Measurements from ENCODE around the gene GOLGA6A.

GOLGA6A gene

GRCh38 chr15:74045184-74045583, 37.2 kb downstream of the GOLGA6A start:
- Histone ChIP-seq H3K36me3 (peaks cover 0 to 37% (median 0%) of the 10 kb centered on the region in 11 experiments; a peak in 6 of 22 replicates), H3K4me2 (no peak overlapping the region), H3K9ac (no peak overlapping the region), H3K27me3 (no peaks in the 10 kb centered on the region), H4K20me1 (peaks cover 0 to 59% (median 0%) of the 10 kb centered on the region in 11 experiments; a peak in 7 of 22 replicates), H3K27ac (no peak overlapping the region), H3K4me1 (peaks cover 7 to 36% (median 8%) of the 10 kb centered on the region in 10 experiments; a peak in 18 of 20 replicates), H3K9me3 (replicated peaks in 1 of 11) (no peaks in the 10 kb centered on the region), H3K4me3 (no peak overlapping the region)
- TF ChIP-seq Cebpa-rat (IDR thresholded peaks at IDR 0.05): no peak

DNA sequence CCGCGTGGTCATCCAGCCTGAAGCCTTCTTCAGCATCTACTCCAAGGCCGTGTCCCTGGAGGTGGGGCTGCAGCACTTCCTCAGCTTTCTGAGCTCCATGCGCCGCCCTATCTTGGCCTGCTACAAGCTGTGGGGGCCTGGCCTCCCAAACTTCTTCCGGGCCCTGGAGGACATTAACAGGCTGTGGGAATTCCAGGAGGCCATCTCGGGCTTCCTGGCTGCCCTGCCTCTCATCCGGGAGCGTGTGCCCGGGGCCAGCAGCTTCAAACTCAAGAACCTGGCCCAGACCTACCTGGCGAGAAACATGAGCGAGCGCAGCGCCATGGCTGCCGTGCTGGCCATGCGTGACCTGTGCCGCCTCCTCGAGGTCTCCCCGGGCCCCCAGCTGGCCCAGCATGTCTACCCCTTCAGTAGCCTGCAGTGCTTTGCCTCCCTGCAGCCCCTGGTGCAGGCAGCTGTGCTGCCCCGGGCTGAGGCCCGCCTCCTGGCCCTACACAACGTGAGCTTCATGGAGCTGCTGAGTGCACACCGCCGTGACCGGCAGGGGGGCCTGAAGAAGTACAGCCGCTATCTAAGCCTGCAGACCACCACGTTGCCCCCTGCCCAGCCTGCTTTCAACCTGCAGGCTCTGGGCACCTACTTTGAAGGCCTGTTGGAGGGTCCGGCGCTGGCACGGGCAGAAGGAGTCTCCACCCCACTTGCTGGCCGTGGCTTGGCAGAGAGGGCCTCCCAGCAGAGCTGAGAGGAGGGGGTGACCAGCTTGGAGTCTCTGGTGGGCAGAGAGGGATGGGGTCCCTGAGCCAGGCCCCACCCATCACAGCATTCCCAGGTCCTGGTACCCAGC, 37.9 kb downstream of the GOLGA6A start:
- Histone ChIP-seq H3K4me1 (peaks cover 7 to 29% (median 8%) of the 10 kb centered on the region in 10 experiments; a peak in 18 of 20 replicates), H3K27ac (no peak overlapping the region), H3K9ac (no peak overlapping the region), H3K4me3 (no peak overlapping the region), H3K36me3 (peaks cover 0 to 37% (median 0%) of the 10 kb centered on the region in 11 experiments; a peak in 6 of 22 replicates), H3K9me3 (replicated peaks in 1 of 11) (no peaks in the 10 kb centered on the region), H3K27me3 (no peaks in the 10 kb centered on the region), H4K20me1 (peaks cover 0 to 66% (median 0%) of the 10 kb centered on the region in 11 experiments; a peak in 7 of 22 replicates), H3K4me2 (no peak overlapping the region)
- no peak for TF ChIP-seq Cebpa-rat (IDR thresholded peaks at IDR 0.05)

- no peak overlapping the region for H3K9ac ChIP-seq
- H3K4me2 ChIP-seq: no peak overlapping the region
- H3K27me3 ChIP-seq: no peaks in the 10 kb centered on the region
- H4K20me1 ChIP-seq: peaks cover 0 to 74% (median 0%) of the 10 kb centered on the region in 11 experiments; a peak in 8 of 22 replicates
- no peak overlapping the region for H3K27ac ChIP-seq
- no peaks in the 10 kb centered on the region for H3K9me3 ChIP-seq (replicated peaks in 1 of 11)
- peaks cover 0 to 37% (median 0%) of the 10 kb centered on the region in 11 experiments; a peak in 7 of 22 replicates for H3K36me3 ChIP-seq
- no peak overlapping the region for H3K4me3 ChIP-seq
- H3K4me1 ChIP-seq: peaks cover 7 to 20% (median 8%) of the 10 kb centered on the region in 10 experiments; a peak in 17 of 20 replicates
- TF ChIP-seq Cebpa-rat (IDR thresholded peaks at IDR 0.05): no peak
These were observed 38.7 kb downstream of the GOLGA6A start for GRCh38 chr15:74043425-74044266.

- Histone ChIP-seq H3K9me3 (replicated peaks in 1 of 11) (no peaks in the 10 kb centered on the region), H3K27me3 (no peaks in the 10 kb centered on the region), H3K36me3 (peaks cover 0 to 40% (median 2%) of the 10 kb centered on the region in 11 experiments; a peak in 12 of 22 replicates), H3K4me3 (no peak overlapping the region), H3K4me1 (peaks cover under 1 to 12% (median 2%) of the 10 kb centered on the region in 10 experiments; a peak in 15 of 20 replicates), H3K27ac (no peak overlapping the region), H4K20me1 (peaks cover 0 to 83% (median 3%) of the 10 kb centered on the region in 11 experiments; a peak in 9 of 22 replicates), H3K9ac (no peak overlapping the region), H3K4me2 (no peak overlapping the region)
- no peak for TF ChIP-seq Cebpa-rat (IDR thresholded peaks at IDR 0.05)
These were observed 39.5 kb downstream of the GOLGA6A start for GRCh38 chr15:74042603-74043424.

DNA sequence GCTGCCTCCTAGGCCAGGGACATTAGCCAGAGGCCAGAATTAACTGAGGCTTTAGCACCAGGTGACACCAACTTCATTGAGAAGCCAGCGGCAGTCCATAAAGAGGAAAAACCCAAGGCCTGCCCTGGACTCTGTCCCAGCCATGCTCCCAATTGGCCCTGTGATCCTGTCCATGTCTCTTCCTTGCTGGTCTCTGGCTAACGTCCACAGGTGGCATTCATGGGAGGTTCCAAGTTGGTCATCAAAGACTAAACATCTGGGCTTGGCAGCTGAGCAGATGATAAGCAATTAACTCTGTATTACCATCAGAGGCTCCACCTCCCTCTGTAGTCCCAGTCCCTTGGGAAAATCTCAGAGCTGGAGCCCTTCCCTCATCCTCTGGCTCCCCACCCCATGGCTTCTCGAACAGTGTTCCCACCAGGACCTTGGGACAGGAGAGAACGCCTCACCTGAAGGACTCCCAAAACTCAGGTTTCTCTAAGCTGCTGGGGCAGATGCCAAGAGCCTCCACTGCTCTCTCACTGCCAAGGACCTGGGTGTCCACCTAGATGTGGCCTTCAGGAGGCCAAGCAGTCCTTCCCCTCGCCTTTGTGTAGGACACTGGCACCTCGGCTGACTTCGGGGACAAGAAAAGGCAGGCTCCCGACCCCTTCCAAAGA, 40.4 kb downstream of the GOLGA6A start:
- no peak overlapping the region for H3K27ac ChIP-seq
- no peak overlapping the region for H3K9ac ChIP-seq
- no peak overlapping the region for H3K4me2 ChIP-seq
- H4K20me1 ChIP-seq: peaks cover 0 to 92% (median 12%) of the 10 kb centered on the region in 11 experiments; a peak in 12 of 22 replicates
- H3K9me3 ChIP-seq (replicated peaks in 1 of 11): no peaks in the 10 kb centered on the region
- H3K27me3 ChIP-seq: no peaks in the 10 kb centered on the region
- no peak overlapping the region for H3K4me3 ChIP-seq
- peaks cover 0 to 3% (median 0%) of the 10 kb centered on the region in 10 experiments; a peak in 2 of 20 replicates for H3K4me1 ChIP-seq
- H3K36me3 ChIP-seq: peaks cover 0 to 49% (median 11%) of the 10 kb centered on the region in 11 experiments; a peak in 15 of 22 replicates
- TF ChIP-seq Cebpa-rat (IDR thresholded peaks at IDR 0.05): no peak

DNA sequence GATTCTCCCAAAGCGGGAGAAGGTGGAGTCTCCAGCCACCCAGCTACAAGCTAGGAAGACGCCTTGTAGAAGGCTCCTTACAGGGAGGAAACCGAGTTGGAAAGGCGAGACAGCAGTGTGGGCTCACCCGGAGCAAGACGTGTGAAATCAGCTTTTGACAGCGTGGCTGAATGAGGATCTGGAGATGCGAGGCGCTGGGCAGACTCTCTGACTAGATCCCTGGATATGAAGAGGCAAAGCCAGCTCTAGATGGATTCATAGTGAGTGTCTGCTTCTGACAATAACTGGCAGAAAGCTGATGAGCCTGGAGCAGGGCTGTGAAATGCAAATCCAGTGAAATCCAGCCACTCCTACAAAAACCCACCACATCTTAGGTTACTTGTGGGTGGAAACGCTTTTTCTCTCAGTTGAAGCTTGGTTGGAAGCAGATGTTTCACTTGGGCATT, 41.0 kb downstream of the GOLGA6A start:
- Histone ChIP-seq H3K4me2 (no peak overlapping the region), H3K27me3 (no peaks in the 10 kb centered on the region), H3K9ac (no peak overlapping the region), H3K9me3 (replicated peaks in 1 of 11) (no peaks in the 10 kb centered on the region), H3K36me3 (peaks cover 5 to 55% (median 16%) of the 10 kb centered on the region in 11 experiments; a peak in 19 of 22 replicates), H3K4me3 (no peak overlapping the region), H3K27ac (no peak overlapping the region), H3K4me1 (no peaks in the 10 kb centered on the region; a peak in 1 of 20 replicates), H4K20me1 (peaks cover 0 to 96% (median 18%) of the 10 kb centered on the region in 11 experiments; a peak in 12 of 22 replicates)
- no peak for TF ChIP-seq Cebpa-rat (IDR thresholded peaks at IDR 0.05)

DNA sequence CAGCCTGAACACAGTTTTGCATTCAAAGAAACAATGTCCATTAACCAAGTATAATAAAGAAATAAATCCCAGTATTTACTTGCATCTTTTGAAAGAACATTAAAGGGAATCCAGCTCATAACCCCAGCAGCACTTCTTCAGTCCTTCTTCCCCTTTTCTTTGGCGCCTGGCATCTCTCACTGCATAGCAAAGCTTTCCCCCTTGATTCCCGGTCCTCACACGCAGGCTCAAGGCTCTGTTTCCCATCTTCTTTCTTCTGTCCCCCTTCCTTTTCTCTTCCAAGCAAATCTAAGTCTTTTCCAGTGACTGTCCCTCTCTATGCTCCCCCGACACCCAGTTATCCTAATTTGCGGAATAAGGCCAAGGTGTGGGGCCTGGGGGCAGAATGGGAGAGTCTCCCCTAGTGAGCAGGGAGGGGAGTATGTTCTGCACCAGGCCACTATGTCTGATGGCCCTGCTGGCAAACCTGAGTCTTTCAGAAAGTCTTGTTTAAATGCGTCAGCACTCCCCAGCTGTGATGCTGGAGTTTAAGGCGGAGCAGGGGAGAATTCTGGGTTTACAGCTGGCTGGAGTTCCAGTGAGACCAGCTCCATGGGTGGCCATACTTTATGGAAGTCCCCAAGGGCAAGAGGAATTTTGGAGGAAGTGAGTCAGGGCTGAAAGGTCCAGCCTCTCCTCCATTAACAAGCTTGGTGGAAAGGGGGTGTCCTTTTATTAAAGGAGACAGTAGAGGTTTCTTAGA, 42.1 kb downstream of the GOLGA6A start:
- no peak overlapping the region for H3K9ac ChIP-seq

More for the DNA sequence above, 42.1 kb downstream of the GOLGA6A start:
- H3K4me3 ChIP-seq: no peak overlapping the region
- no peak overlapping the region for H3K4me2 ChIP-seq
- no peak for TF ChIP-seq Cebpa-rat (IDR thresholded peaks at IDR 0.05)
- peaks cover 0 to 5% (median 0%) of the 10 kb centered on the region in 10 experiments; a peak in 2 of 20 replicates for H3K4me1 ChIP-seq
- peaks cover 16 to 65% (median 27%) of the 10 kb centered on the region in 11 experiments for H3K36me3 ChIP-seq
- H3K27me3 ChIP-seq: no peaks in the 10 kb centered on the region
- H3K27ac ChIP-seq: no peak overlapping the region
- no peaks in the 10 kb centered on the region for H3K9me3 ChIP-seq (replicated peaks in 1 of 11)
- peaks cover 0 to 100% (median 28%) of the 10 kb centered on the region in 11 experiments; a peak in 13 of 22 replicates for H4K20me1 ChIP-seq
